Prostate gland (tissue), 2 donors: Measurements from ENCODE around the gene HTR3D.
"Not testable (repeated sequence)": the region's sequence is repeated elsewhere in the genome, so short reads cannot be mapped to it uniquely, and the experiment has no call there.

Source experiments
- CTCF ChIP-seq, 4 experiments: fragments of 200-600 bp in 2 of 4; fragments of 450-650 bp in 2 of 4; sonication (generic) in 2 of 4; IDR thresholded peaks; 1 replicate in 3 of 4; 2 replicates in 1 of 4; pipeline ENCODE4 v1.5.1; 2016 to 2019; ENCODE audit warnings: antibody characterized with exemption in 4 of 4, mild to moderate bottlenecking in 2 of 4, moderate library complexity in 2 of 4
- POLR2A ChIP-seq: fragments of 450-650 bp; IDR thresholded peaks from one replicate; pipeline ENCODE4 v1.6.1; 2016; ENCODE audit warnings: antibody characterized with exemption, mild to moderate bottlenecking

- TF ChIP-seq CTCF (IDR thresholded peaks at IDR 0.05); POLR2A: not testable (repeated sequence)
These were observed 39.6 kb downstream of the HTR3D start for GRCh38 chr3:184071142-184071541.
